Heart left ventricle (tissue), 13 donors: ENCODE measurements around the gene GANAB.

Experiments
- POLR2A ChIP-seq, 2 donors: fragments of 450-650 bp; IDR thresholded peaks; one replicate each; pipeline ENCODE4 v1.6.1; 2017; ENCODE audit warnings: antibody characterized with exemption in 2 of 2, mild to moderate bottlenecking in 2 of 2, moderate library complexity in 2 of 2
- TF ChIP-seq, protein P1 (sequence below), 12 donors: fragments of 200-600 bp; sonication (generic) in 4 of 12; IDR thresholded peaks; one replicate each; pipeline versions ENCODE4 v1.5.0 to v1.8.0; 2018 to 2022; ENCODE audit warnings: antibody characterized with exemption in 12 of 12, mild to moderate bottlenecking in 5 of 12
- donor health status: ischemic (EF 13 %, LVEDD 7.1; RV severe dilation, severe dysfunction).
- donor health status: DM: no; HTN: yes; CAD: no.
- donor health status: DM: no; HTN: no; CAD: no.
- donor health status: ischemic (EF 25% LVEDD 6.9; RV normal size, moderate dysfunction).
- donor health status: ischemic (EF 25% LVEDD 5.7; RV mildly dilated, moderate dysfunction).
- donor health status: ischemic (EF 35%, LVEDD 5.7; RV mildly dilated, moderate dysfunction).
- donor health status: nonischemic (EF 11% LVEDD 7.7; RV severe dilation, severe dysfunction).
- donor health status: DM: yes; HTN: yes; CAD: no.
- donor health status: PGD.
- donor health status: ischemic (EF 29% LVEDD 5.4; RV normal size, mild dysfunction).
- donor health status: nonischemic (EF 23%, LVEDD 6.1; RV moderate dilation, normal function).

DNA sequence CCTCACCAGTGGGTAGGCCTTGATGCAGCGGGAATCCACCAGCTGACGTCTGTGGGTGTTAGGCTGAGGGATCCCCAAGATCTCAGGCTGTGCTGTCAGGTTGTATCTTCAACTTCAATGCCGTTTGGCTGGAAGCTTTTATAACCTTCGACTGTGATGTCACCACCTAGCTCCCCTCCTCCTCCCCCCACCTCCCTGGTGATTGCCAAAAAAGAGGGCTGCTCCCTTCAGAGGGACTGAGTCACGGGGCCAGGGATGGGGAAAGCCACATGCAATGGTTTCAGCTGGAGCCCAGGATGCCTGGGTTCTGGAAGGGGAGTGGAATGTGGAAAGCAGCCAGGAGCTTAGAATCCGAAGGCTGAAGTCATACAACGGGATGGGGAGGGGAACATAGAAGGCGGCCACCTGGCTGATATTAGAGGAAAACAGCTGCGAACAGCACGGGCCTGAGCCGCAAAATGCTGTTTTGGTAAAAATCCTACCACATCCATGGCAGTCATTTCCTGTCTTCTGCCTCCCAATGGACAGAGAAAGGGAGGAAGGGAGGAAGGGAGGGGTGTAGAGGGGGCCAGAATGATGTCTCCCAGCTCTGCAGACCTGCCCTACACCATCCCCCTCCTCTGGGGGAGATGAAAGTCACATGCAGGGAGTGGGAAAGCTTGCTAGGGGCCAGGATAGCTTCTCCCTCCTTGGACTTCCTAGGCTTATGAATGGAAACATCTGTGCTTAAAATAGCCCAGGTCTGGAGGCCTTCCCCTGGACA is 43.2 kb upstream of the GANAB start, which contains the start of gene LRRN4CL:
- TF ChIP-seq, protein P1, sequence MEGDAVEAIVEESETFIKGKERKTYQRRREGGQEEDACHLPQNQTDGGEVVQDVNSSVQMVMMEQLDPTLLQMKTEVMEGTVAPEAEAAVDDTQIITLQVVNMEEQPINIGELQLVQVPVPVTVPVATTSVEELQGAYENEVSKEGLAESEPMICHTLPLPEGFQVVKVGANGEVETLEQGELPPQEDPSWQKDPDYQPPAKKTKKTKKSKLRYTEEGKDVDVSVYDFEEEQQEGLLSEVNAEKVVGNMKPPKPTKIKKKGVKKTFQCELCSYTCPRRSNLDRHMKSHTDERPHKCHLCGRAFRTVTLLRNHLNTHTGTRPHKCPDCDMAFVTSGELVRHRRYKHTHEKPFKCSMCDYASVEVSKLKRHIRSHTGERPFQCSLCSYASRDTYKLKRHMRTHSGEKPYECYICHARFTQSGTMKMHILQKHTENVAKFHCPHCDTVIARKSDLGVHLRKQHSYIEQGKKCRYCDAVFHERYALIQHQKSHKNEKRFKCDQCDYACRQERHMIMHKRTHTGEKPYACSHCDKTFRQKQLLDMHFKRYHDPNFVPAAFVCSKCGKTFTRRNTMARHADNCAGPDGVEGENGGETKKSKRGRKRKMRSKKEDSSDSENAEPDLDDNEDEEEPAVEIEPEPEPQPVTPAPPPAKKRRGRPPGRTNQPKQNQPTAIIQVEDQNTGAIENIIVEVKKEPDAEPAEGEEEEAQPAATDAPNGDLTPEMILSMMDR (IDR thresholded peaks at IDR 0.05): no peak
- peak in 1 of 2 donors; percentile 38 for TF ChIP-seq POLR2A (IDR thresholded peaks at IDR 0.05)
